ENCODE measurements around the gene ATP6V0A1.
A peak's percentile ranks its signal among the peaks of the same experiment; 100 is the strongest.
"Not testable (repeated sequence)": the region's sequence is repeated elsewhere in the genome, so short reads cannot be mapped to it uniquely, and the experiment has no call there.

The ATP6V0A1 gene

GRCh38 chr17:42475835-42476234 lies 17.2 kb downstream of the ATP6V0A1 start:
- CTCF ChIA-PET, result interaction anchor here (0.8 kb wide), 1 partner anchor 36 kb away, joined by 3 read pairs; no protein-coding TSS in a partner anchor
- DNase-seq, result no peak
- peaks cover 9% of the 10 kb centered on the region for H3K36me3 Mint-ChIP-seq

GRCh38 chr17:42476411-42476810 lies 17.7 kb downstream of the ATP6V0A1 start:
- DNase-seq, result no peak
- CTCF ChIA-PET, result interaction anchor here (0.8 kb wide), 1 partner anchor 36 kb away, joined by 3 read pairs; no protein-coding TSS in a partner anchor

More at GRCh38 chr17:42475835-42476234, 17.2 kb downstream of the ATP6V0A1 start:
- Mint-ChIP-seq H3K4me3 (no peak overlapping the region), H3K4me1 (peaks cover 9% of the 10 kb centered on the region), H3K27me3 (peaks cover under 1% of the 10 kb centered on the region), H3K9me3 (no peaks in the 10 kb centered on the region), H3K27ac (no peak overlapping the region)

GRCh38 chr17:42477173-42477572 lies 18.5 kb downstream of the ATP6V0A1 start:
- peaks cover 8% of the 10 kb centered on the region for H3K27me3 Mint-ChIP-seq
- H3K36me3 Mint-ChIP-seq, result peaks cover 9% of the 10 kb centered on the region
- H3K9me3 Mint-ChIP-seq, result no peaks in the 10 kb centered on the region
- DNase-seq, result no peak
- no peak overlapping the region for H3K4me3 Mint-ChIP-seq
- no peak overlapping the region for H3K27ac Mint-ChIP-seq
- peaks cover 9% of the 10 kb centered on the region for H3K4me1 Mint-ChIP-seq
- CTCF ChIA-PET, result no interaction called here

More at GRCh38 chr17:42476411-42476810, 17.7 kb downstream of the ATP6V0A1 start:
- Mint-ChIP-seq H3K4me3 (no peak overlapping the region), H3K36me3 (peaks cover 9% of the 10 kb centered on the region), H3K4me1 (peaks cover 9% of the 10 kb centered on the region), H3K27ac (no peak overlapping the region), H3K27me3 (peaks cover 7% of the 10 kb centered on the region), H3K9me3 (no peaks in the 10 kb centered on the region)

DNA sequence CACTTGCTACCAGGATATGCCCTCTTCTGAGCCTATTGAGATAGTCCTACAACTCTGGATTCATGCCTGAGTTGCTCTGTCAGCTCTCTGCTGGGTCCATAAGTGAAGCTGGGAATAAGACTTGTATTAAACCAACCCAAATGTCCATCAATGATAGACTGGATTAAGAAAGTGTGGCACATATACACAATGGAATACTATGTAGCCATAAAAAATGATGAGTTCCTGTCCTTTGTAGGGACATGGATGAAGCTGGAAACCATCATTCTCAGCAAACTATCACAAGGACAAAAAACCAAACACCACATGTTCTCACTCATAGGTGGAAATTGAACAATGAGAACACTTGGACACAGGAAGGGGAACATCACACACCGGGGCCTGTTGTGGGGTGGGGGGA lies 19.1 kb downstream of the ATP6V0A1 start:
- H3K27me3 Mint-ChIP-seq, H3K4me3 Mint-ChIP-seq, H3K4me1 Mint-ChIP-seq, CTCF ChIA-PET, DNase-seq, H3K9me3 Mint-ChIP-seq, H3K36me3 Mint-ChIP-seq, H3K27ac Mint-ChIP-seq: not testable (repeated sequence)

DNA sequence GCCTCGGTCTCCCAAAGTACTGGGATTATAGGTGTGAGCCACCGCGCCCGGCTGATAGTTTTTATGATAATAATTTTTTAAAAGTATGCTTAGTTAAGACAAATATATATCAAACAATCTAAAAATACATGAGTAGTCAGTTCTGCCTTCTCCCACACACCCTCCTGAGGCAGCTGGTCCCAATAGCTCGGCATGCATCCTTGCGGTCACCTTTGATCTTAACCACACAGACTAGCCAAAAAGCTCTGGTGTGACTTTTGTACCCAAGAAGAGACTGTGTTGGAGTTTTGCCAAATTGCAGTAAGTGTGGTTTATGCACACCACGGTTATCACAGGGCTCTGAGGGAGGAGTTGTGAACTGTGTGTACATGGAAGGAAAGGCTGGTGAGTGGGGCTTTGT lies 25.6 kb downstream of the ATP6V0A1 start:
- CTCF ChIA-PET, result interaction anchor here (0.5 to 0.6 kb wide), 2 partner anchors 47 to 340 kb away, joined by 3 to 5 read pairs; partner anchors contain the start of gene BECN1
- H3K27me3 Mint-ChIP-seq, result peaks cover 18% of the 10 kb centered on the region
- H3K27ac Mint-ChIP-seq, result peak overlapping the region; percentile 9
- H3K4me3 Mint-ChIP-seq, result no peak overlapping the region
- DNase-seq, result peak; percentile 83
- peaks cover 2% of the 10 kb centered on the region for H3K36me3 Mint-ChIP-seq
- peaks cover 42% of the 10 kb centered on the region for H3K4me1 Mint-ChIP-seq
- H3K9me3 Mint-ChIP-seq, result no peaks in the 10 kb centered on the region

DNA sequence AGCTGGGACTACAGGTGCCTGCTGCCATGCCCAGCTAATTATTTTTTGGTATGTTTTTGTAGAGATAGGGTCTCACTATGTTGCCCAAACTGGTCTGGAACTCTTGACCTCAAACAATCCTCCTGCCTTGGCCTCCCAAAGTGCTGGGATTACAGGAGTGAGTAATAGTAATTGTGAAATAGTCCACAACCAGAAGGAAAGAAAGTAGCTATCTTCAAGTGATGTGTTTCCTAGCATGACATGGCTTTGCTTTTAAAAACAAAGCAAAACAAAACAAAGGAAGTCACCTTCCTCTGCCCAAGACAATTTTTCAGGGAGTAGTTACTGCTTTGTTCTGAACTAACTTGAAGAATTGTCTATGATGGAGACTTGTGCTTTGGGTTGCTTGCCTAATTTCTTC lies 27.0 kb downstream of the ATP6V0A1 start:
- H3K36me3 Mint-ChIP-seq, result peaks cover 2% of the 10 kb centered on the region
- H3K4me1 Mint-ChIP-seq, result peaks cover 42% of the 10 kb centered on the region
- CTCF ChIA-PET, result interaction anchor here (0.6 to 0.8 kb wide), 2 partner anchors 32 to 291 kb away, joined by 3 read pairs; partner anchors contain the start of gene GHDC
- H3K9me3 Mint-ChIP-seq, result no peaks in the 10 kb centered on the region
- H3K27me3 Mint-ChIP-seq, result peaks cover 20% of the 10 kb centered on the region
- DNase-seq, result no peak
- no peak overlapping the region for H3K4me3 Mint-ChIP-seq
- H3K27ac Mint-ChIP-seq, result no peak overlapping the region

GRCh38 chr17:42488032-42488431 lies 29.4 kb downstream of the ATP6V0A1 start:
- H3K4me3 Mint-ChIP-seq, result no peak overlapping the region
- H3K27ac Mint-ChIP-seq, result peak overlapping the region; percentile 0
- H3K4me1 Mint-ChIP-seq, result peaks cover 41% of the 10 kb centered on the region
- peaks cover 14% of the 10 kb centered on the region for H3K27me3 Mint-ChIP-seq
- peaks cover 2% of the 10 kb centered on the region for H3K36me3 Mint-ChIP-seq
- CTCF ChIA-PET, result interaction anchor here (0.6 kb wide), 1 partner anchor 59 kb away, joined by 3 read pairs; no protein-coding TSS in a partner anchor
- DNase-seq, result no peak
- no peaks in the 10 kb centered on the region for H3K9me3 Mint-ChIP-seq

DNA sequence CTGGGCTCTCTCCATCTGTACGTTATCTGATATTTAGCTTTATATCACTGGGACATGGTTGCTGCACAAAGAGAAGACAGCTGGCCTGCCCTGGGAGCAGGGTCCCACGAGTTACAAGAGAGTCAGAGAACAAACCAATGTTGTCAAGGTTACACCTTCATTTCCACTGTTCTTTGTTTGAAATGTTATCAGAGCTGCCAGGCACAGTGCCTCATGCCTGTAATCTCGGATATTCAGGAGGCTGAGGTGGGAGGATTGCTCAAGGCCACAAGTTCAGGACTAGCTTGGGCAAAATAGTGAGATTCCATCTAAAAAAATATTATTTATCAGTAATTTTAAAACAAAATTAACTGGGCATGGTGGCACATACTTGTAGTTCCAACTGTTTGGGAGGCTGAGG lies 34.6 kb downstream of the ATP6V0A1 start:
- CTCF ChIA-PET, result interaction anchor here (1.4 to 1.7 kb wide), 2 partner anchors 24 to 52 kb away, joined by 5 to 7 read pairs; no protein-coding TSS in a partner anchor
- Mint-ChIP-seq H3K36me3 (no peaks in the 10 kb centered on the region), H3K4me3 (no peak overlapping the region)

GRCh38 chr17:42494673-42495072 lies 36.0 kb downstream of the ATP6V0A1 start:
- no peaks in the 10 kb centered on the region for H3K4me1 Mint-ChIP-seq
- no peak overlapping the region for H3K4me3 Mint-ChIP-seq
- H3K27me3 Mint-ChIP-seq, result peaks cover 4% of the 10 kb centered on the region
- no peak overlapping the region for H3K27ac Mint-ChIP-seq
- no peaks in the 10 kb centered on the region for H3K36me3 Mint-ChIP-seq
- CTCF ChIA-PET, result interaction anchor here (1.2 to 1.7 kb wide), 4 partner anchors 14 to 56 kb away, joined by 3 to 7 read pairs (median 4); no protein-coding TSS in a partner anchor
- no peaks in the 10 kb centered on the region for H3K9me3 Mint-ChIP-seq
- DNase-seq, result no peak

More for the DNA sequence above, 34.6 kb downstream of the ATP6V0A1 start:
- no peak overlapping the region for H3K27ac Mint-ChIP-seq
- no peak for DNase-seq
- peaks cover 3% of the 10 kb centered on the region for H3K4me1 Mint-ChIP-seq
- no peaks in the 10 kb centered on the region for H3K9me3 Mint-ChIP-seq
- peaks cover 4% of the 10 kb centered on the region for H3K27me3 Mint-ChIP-seq

DNA sequence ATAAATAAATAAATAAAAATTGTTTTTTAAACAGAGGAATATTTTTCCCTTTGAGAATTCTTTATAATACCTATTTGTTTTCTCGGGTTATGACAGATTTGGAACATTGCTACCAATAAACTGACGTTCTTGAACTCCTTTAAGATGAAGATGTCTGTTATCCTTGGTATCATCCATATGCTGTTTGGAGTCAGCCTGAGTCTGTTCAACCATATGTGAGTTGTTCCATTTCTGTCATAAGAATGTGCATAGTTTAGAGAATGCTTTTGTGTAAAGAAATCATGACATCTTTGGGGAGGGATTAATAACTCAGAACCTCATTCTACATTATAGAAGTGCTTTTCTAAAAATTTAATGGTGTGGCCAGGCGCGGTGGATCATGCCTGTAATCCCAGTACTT lies 40.1 kb downstream of the ATP6V0A1 start:
- Mint-ChIP-seq H3K4me1 (no peaks in the 10 kb centered on the region), H3K27me3 (no peaks in the 10 kb centered on the region), H3K4me3 (no peak overlapping the region), H3K9me3 (no peaks in the 10 kb centered on the region), H3K27ac (no peak overlapping the region), H3K36me3 (no peaks in the 10 kb centered on the region)
- DNase-seq, result no peak
- CTCF ChIA-PET, result no interaction called here

- H3K4me1 Mint-ChIP-seq, result no peaks in the 10 kb centered on the region
- CTCF ChIA-PET, result no interaction called here
- no peak overlapping the region for H3K27ac Mint-ChIP-seq
- H3K4me3 Mint-ChIP-seq, result no peak overlapping the region
- no peaks in the 10 kb centered on the region for H3K9me3 Mint-ChIP-seq
- no peaks in the 10 kb centered on the region for H3K27me3 Mint-ChIP-seq
- H3K36me3 Mint-ChIP-seq, result no peaks in the 10 kb centered on the region
- DNase-seq, result no peak
Observed at GRCh38 chr17:42502091-42502490, 43.4 kb downstream of the ATP6V0A1 start.

DNA sequence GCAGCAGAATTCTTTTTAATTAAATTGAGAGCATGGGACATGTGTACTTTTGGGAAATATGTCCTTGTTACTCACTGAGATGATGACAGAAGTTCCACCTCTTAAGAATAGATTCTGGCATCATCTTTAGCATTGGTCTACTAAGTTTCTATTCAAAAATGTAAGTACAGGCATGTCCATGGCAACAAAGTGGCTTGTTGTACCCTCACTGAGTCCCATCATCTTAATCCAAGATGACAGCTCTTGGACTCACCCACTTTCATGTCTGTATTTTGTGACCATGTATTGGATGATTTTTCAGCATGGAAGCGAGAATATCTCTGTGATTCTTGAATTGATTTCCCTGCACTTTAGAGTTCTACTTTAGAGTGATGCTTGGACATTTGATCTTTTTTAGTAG lies 44.2 kb downstream of the ATP6V0A1 start:
- no peaks in the 10 kb centered on the region for H3K36me3 Mint-ChIP-seq
- H3K9me3 Mint-ChIP-seq, result no peaks in the 10 kb centered on the region

DNA sequence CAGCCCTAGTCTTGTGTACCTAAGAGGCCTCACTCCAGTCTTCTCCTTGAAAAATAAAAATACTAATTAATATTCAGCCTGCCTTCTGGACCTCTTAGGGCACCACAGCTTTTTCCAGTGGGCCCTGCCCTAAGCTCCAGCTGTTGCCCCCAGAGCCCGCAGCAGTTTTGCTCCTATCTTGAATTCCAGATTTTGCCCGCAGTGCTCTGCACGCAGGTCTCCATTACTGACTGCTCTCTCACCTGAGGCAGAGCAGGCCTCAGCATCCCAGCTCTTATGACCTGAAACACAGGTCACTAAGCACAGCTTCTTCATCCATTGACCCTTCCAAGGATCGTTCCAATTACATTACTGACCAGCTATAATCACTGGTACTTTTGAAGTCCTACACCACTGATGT lies 49.0 kb downstream of the ATP6V0A1 start:
- DNase-seq, result no peak
- Mint-ChIP-seq H3K9me3 (no peaks in the 10 kb centered on the region), H3K36me3 (no peaks in the 10 kb centered on the region), H3K4me3 (no peak overlapping the region), H3K4me1 (peaks cover 9% of the 10 kb centered on the region), H3K27ac (no peak overlapping the region), H3K27me3 (peaks cover 25% of the 10 kb centered on the region)
- CTCF ChIA-PET, result interaction anchor here (1.0 to 2.1 kb wide), 6 partner anchors 10 to 79 kb away, joined by 3 to 7 read pairs (median 6); partner anchors contain the start of gene NAGLU

More for the DNA sequence above, 44.2 kb downstream of the ATP6V0A1 start:
- CTCF ChIA-PET, result no interaction called here
- DNase-seq, result no peak
- no peak overlapping the region for H3K27ac Mint-ChIP-seq
- no peak overlapping the region for H3K4me3 Mint-ChIP-seq
- H3K4me1 Mint-ChIP-seq, result no peaks in the 10 kb centered on the region
- no peaks in the 10 kb centered on the region for H3K27me3 Mint-ChIP-seq

DNA sequence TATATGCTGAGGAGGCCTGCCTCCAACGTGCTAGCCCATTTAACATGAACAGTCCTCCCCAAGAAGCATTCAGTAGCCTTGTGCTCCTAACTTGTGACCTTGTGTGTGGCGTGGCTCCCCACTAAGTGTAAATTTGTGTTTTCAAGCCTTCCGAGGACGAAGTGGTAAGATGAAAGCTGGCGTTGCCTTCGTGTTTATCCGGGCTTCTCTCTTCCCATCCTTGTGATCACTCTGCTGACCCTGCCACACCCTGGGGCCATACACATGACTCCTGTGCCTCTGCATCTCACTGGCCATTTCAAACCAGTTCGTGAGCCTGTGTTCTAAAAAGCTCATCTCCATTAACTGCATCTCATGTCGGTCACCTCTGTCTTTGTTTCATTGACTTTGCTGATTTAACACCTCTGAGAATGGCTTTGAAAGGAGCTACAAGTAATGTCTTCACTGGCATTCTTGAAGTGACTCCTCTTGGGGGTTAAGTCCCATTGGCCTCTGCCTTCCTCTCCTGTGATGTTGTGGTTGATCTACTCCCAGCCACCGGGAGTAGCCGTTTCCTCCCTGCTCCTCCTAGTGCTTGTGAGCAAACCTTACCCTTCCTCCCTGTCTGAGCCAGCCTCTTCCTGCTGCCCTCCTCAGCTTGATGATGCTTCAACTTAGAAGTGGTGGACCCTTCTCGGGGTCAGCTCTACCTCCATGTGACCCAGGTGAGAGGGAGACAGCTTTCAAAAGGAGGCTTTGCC lies 49.9 kb downstream of the ATP6V0A1 start:
- no peaks in the 10 kb centered on the region for H3K9me3 Mint-ChIP-seq
- no peaks in the 10 kb centered on the region for H3K36me3 Mint-ChIP-seq
- no peak overlapping the region for H3K4me3 Mint-ChIP-seq
- H3K27me3 Mint-ChIP-seq, result peaks cover 28% of the 10 kb centered on the region
- DNase-seq, result no peak
- peaks cover 9% of the 10 kb centered on the region for H3K4me1 Mint-ChIP-seq
- CTCF ChIA-PET, result interaction anchor here (1.0 to 2.1 kb wide), 7 partner anchors 9 to 80 kb away, joined by 3 to 7 read pairs (median 4); no protein-coding TSS in a partner anchor
- H3K27ac Mint-ChIP-seq, result no peak overlapping the region

GRCh38 chr17:42509409-42509808 lies 50.7 kb downstream of the ATP6V0A1 start:
- H3K4me3 Mint-ChIP-seq, result no peak overlapping the region
- no peaks in the 10 kb centered on the region for H3K36me3 Mint-ChIP-seq
- H3K4me1 Mint-ChIP-seq, result peaks cover 9% of the 10 kb centered on the region
- DNase-seq, result no peak
- no peak overlapping the region for H3K27ac Mint-ChIP-seq
- peaks cover 36% of the 10 kb centered on the region for H3K27me3 Mint-ChIP-seq
- CTCF ChIA-PET, result no interaction called here
- no peaks in the 10 kb centered on the region for H3K9me3 Mint-ChIP-seq

All from activated naive CD4-positive, alpha-beta T cell treated with anti-CD3 and anti-CD28 coated beads, Interleukin-2, amount 10 ng/mL, durations not matched to agents 7 days and 5 days (primary cell).